ENCODE measurements around the gene ACBD6. TPM values are rescaled to one million over a fixed set of nuclear protein-coding genes. Genes with fewer than 3 reads are reported as not detected.

ACBD6 gene
- total RNA-seq, 1 donor from 2014 or later = 66.1 TPM

GRCh38 chr1:180494370-180494769, 8.0 kb downstream of the ACBD6 start:
- TF ChIP-seq, protein P1, sequence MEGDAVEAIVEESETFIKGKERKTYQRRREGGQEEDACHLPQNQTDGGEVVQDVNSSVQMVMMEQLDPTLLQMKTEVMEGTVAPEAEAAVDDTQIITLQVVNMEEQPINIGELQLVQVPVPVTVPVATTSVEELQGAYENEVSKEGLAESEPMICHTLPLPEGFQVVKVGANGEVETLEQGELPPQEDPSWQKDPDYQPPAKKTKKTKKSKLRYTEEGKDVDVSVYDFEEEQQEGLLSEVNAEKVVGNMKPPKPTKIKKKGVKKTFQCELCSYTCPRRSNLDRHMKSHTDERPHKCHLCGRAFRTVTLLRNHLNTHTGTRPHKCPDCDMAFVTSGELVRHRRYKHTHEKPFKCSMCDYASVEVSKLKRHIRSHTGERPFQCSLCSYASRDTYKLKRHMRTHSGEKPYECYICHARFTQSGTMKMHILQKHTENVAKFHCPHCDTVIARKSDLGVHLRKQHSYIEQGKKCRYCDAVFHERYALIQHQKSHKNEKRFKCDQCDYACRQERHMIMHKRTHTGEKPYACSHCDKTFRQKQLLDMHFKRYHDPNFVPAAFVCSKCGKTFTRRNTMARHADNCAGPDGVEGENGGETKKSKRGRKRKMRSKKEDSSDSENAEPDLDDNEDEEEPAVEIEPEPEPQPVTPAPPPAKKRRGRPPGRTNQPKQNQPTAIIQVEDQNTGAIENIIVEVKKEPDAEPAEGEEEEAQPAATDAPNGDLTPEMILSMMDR (conservative IDR thresholded peaks at IDR 0.05; ENCODE audit: low read depth, low read length) = no peak
- H3K4me3 ChIP-seq (ENCODE audit: low read depth, low read length) = no peak overlapping the region
- no peak for DNase-seq (ENCODE audit: low read depth)

DNA sequence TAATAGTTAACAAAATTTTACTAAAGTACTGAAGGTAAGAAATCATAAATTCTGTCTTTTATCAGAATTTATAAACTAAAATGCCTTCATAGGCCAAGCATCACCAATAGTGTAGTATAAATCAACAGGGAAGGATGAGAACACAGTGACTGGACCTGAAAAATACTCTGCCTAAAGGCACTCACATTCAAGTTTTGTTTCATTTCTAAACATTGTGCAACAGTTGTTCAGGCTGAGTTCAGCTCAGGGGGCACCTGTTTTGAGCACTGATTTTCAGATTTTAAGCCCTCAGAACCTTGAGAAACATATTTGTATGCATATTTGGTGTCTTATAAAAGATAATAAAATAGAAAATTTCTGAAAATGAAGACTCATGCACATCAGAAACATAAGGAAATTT, 12.4 kb downstream of the ACBD6 start:
- H3K4me3 ChIP-seq (ENCODE audit: low read depth, low read length) = no peak overlapping the region
- no peak for DNase-seq (ENCODE audit: low read depth)
- TF ChIP-seq, protein P1 (conservative IDR thresholded peaks at IDR 0.05; ENCODE audit: low read depth, low read length) = no peak

- DNase-seq (ENCODE audit: low read depth) = no peak
- H3K4me3 ChIP-seq (ENCODE audit: low read depth, low read length) = no peak overlapping the region
- TF ChIP-seq, protein P1 (conservative IDR thresholded peaks at IDR 0.05; ENCODE audit: low read depth, low read length) = no peak
Observed at GRCh38 chr1:180489313-180489712, 13.1 kb downstream of the ACBD6 start.

DNA sequence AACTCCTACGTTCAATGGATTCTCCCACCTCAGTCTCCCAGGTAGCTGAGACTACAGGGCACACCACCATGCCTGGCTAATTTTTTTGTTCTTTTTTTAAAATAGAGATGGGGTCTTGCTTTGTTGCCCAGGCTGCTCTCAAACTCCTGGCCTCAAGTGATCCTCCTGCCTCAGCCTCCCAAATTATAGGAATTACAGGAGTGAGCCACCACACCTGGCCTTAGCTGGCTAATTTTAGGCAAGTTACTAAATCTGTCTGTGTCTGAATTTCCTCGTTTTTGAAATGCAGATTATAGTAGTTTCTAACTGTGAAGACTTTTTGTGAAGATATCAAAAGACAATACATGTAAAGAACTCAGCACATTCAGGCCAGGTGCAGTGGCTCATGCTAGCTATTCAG, 13.7 kb downstream of the ACBD6 start:
- DNase-seq (ENCODE audit: low read depth) = no peak
- TF ChIP-seq, protein P1 (conservative IDR thresholded peaks at IDR 0.05; ENCODE audit: low read depth, low read length) = no peak
- H3K4me3 ChIP-seq (ENCODE audit: low read depth, low read length) = no peak overlapping the region

DNA sequence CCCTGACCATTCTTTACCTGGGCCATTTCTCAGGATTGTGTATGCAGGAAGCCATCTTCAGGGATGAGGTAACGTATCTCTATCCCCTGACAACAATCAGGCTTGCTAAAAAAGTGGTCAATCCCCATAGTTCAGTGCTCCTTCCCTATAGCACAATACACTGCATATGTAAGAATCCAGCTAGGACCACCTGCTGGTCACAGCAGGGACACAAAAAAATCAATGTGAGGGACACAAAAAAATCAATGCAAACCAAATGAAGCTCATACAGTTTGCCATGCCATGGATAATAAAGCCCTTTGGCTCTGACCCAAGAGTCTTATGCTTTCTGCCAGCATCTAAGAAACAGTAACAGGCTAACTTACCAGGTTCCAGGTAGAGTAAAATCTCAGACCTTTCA, 16.3 kb downstream of the ACBD6 start:
- DNase-seq (ENCODE audit: low read depth) = no peak
- H3K4me3 ChIP-seq (ENCODE audit: low read depth, low read length) = no peak overlapping the region
- TF ChIP-seq, protein P1 (conservative IDR thresholded peaks at IDR 0.05; ENCODE audit: low read depth, low read length) = peak; percentile 9

DNA sequence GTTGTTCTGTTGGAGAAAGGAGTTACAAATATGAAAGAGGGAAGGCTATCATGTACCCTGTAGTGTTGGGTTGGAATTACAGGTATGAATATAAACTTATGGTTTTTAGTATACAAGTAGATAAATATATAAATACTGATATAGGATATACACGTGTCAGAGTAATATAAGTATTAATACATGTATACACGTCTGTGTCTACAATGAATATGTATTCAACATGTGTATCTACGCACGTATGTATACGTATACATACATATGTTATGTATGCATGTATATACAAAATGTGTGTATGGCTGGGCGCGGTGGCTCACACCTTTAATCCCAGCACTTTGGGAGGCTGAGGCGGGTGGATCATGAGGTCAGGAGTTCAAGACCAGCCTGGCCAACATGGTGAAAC, 17.9 kb downstream of the ACBD6 start:
- TF ChIP-seq, protein P1 (conservative IDR thresholded peaks at IDR 0.05; ENCODE audit: low read depth, low read length) = no peak
- DNase-seq (ENCODE audit: low read depth) = no peak
- H3K4me3 ChIP-seq (ENCODE audit: low read depth, low read length) = no peak overlapping the region

DNA sequence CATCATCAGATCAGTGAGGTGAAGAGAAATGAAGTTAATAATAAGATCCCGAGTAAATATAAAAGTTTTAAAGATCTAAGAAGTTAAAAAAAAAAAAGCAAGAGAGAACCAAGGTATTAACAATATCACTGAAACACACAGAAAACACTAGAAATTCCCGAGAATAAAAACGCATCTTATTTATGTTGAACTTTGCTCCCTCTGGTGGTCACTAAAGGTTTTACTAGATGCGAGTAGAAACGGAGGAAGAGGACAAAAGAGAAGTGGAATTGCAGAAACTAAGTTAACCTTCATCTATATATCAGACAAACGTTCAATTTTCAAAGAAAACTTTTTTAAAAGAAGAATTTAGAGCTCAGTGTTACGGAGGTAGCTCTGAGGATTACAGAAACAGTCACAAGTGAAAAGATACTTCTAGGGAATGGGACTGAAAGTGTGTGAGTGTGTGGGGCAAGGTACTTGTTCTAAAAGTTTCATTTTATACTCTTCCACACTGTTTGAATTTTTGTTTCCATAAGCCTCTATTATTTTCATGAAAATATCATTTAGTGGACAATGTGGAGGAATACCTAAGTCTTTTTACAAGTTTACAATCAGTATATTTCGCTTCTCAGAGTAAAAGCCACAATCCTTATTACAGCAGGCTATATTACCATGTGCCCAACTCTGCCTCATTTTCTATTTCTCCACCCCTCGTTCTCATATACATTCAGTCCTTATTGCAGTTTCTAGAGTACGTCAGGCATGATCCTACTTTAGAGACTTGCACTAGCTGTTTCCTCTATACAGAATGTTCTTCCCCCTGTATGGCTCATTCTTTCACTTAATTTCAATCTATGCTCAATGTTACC, 19.7 kb downstream of the ACBD6 start:
- TF ChIP-seq, protein P1 (conservative IDR thresholded peaks at IDR 0.05; ENCODE audit: low read depth, low read length) = peak; percentile 69
- no peak overlapping the region for H3K4me3 ChIP-seq (ENCODE audit: low read depth, low read length)
- peak; percentile 35 for DNase-seq (ENCODE audit: low read depth)

Measured in epithelial cell of proximal tubule (primary cell).